K562 (cell line): ENCODE results near the gene CD101. TPM values are rescaled to one million over a fixed set of nuclear protein-coding genes. Genes with fewer than 3 reads are reported as not detected.

Source experiments
- ARID1B ChIP-seq: fragments of 450-650 bp; IDR thresholded peaks from 2 replicates; pipeline ENCODE4 v1.6.1; 2016; ENCODE audit warnings: antibody characterized with exemption, mild to moderate bottlenecking, inconsistent platforms
- CBFA2T3 ChIP-seq: fragments of 450-650 bp; IDR thresholded peaks from 2 replicates; pipeline ENCODE4 v1.6.1; 2017
- DDX20 ChIP-seq: fragments of 450-650 bp; IDR thresholded peaks from 2 replicates; pipeline ENCODE4 v1.6.1; 2016; ENCODE audit warnings: missing genetic modification characterization, low read depth, mild to moderate bottlenecking, missing compliant biosample characterization, moderate library complexity
- ELF4 ChIP-seq: fragments of 450-650 bp; formaldehyde crosslinking; IDR thresholded peaks from 2 replicates; pipeline ENCODE4 v1.4.0; 2022; ENCODE audit warnings: missing genetic modification characterization
- FOXM1 ChIP-seq, 2 experiments: fragments of 450-650 bp in 1 of 2; sonication (generic) in 1 of 2; formaldehyde crosslinking in 1 of 2; IDR thresholded peaks; 2 replicates each; pipeline versions ENCODE4 v1.6.1 to v1.9.0; 2017 to 2022; ENCODE audit warnings: low read depth in 2 of 2, mild to moderate bottlenecking in 2 of 2, missing genetic modification reagents in 1 of 2, moderate library complexity in 1 of 2
- KAT8 ChIP-seq: fragments of 450-650 bp; IDR thresholded peaks from 2 replicates; pipeline ENCODE4 v1.6.1; 2016; ENCODE audit warnings: low read depth, mild to moderate bottlenecking
- NFIX ChIP-seq: fragments of 250-450 bp; sonication (Bioruptor Pico); IDR thresholded peaks from 2 replicates; pipeline ENCODE4 v1.4.0; 2020; ENCODE audit warnings: low read depth, mild to moderate bottlenecking, moderate library complexity
- POLR2H ChIP-seq: IDR thresholded peaks from 2 replicates; pipeline ENCODE4 v1.6.1; 2016; ENCODE audit warnings: missing genetic modification characterization, low read depth, mild to moderate bottlenecking, control low read depth, missing compliant biosample characterization, moderate library complexity
- PRMT5 ChIP-seq: sonication (generic); formaldehyde crosslinking; IDR thresholded peaks from 2 replicates; pipeline ENCODE4 v1.5.0; 2020; ENCODE audit warnings: missing genetic modification reagents
- RHOXF2B ChIP-seq: fragments of 250-450 bp; sonication (Bioruptor Pico); conservative IDR thresholded peaks from 2 replicates; pipeline ENCODE4 v1.5.1; 2021
- SOX6 ChIP-seq: fragments of 450-650 bp; IDR thresholded peaks from 2 replicates; pipeline ENCODE4 v1.6.1; 2014; ENCODE audit warnings: mild to moderate bottlenecking
- ZBTB17 ChIP-seq: fragments of 450-650 bp; formaldehyde crosslinking; IDR thresholded peaks from 2 replicates; pipeline ENCODE4 v1.4.0; 2020; ENCODE audit warnings: mild to moderate bottlenecking
- ZBTB8A ChIP-seq: fragments of 450-650 bp; IDR thresholded peaks from 2 replicates; pipeline ENCODE4 v1.6.1; 2018; ENCODE audit warnings: mild to moderate bottlenecking, moderate library complexity; ENCODE audit not compliant: partially characterized antibody
- ZKSCAN1 ChIP-seq: fragments of 150-350 bp; IDR thresholded peaks from 2 replicates; pipeline ENCODE4 v1.6.1; 2016; ENCODE audit warnings: low read depth, low read length
- ZKSCAN3 ChIP-seq: fragments of 250-450 bp; sonication (Bioruptor Pico); IDR thresholded peaks from 2 replicates; pipeline ENCODE4 v1.4.0; 2020
- ZNF347 ChIP-seq: fragments of 450-650 bp; formaldehyde crosslinking; IDR thresholded peaks from 2 replicates; pipeline ENCODE4 v1.4.0; 2020; ENCODE audit warnings: low read depth, mild to moderate bottlenecking, moderate library complexity
- ZNF76 ChIP-seq: fragments of 250-450 bp; sonication (Bioruptor Pico); IDR thresholded peaks from 2 replicates; pipeline ENCODE4 v1.4.0; 2020; ENCODE audit warnings: mild to moderate bottlenecking, moderate library complexity, borderline replicate concordance
- ZSCAN32 ChIP-seq: fragments of 450-650 bp; formaldehyde crosslinking; IDR thresholded peaks from 2 replicates; pipeline ENCODE4 v1.4.0; 2020; ENCODE audit warnings: mild to moderate bottlenecking, moderate library complexity
- polyA plus RNA-seq, 8 experiments: library from polyadenylated mRNA; depleted of rRNA in 4 of 8; stranded (reverse) in 5 of 8; unstranded in 3 of 8; fragments of >200 nt; fragmentation: Nextera tagmentation in 2 of 8; fragmentation: Illumina TruSeq in 1 of 8; extraction: Ambion mirVana in 2 of 8; extraction: Trizol in 1 of 8; gene quantifications; 2 replicates each; pipeline versions ENCODE4 v1.2.1 to v1.2.3, GENCODE V29; 2011 to 2014; ENCODE audit warnings: inconsistent platforms in 1 of 8, missing spikeins in 1 of 8
- total RNA-seq, 7 experiments: library from RNA; depleted of rRNA in 6 of 7; stranded (reverse); fragments of >200 nt in 6 of 7; fragmentation: Illumina TruSeq in 2 of 7; extraction: Trizol in 2 of 7; gene quantifications; 2 replicates each; pipeline versions ENCODE4 v1.2.1 to v1.2.3, GENCODE V29; 2011 to 2021; ENCODE audit warnings: low replicate concordance in 1 of 7
- TF ChIP-seq, protein P1 (sequence below), 2 experiments: fragments of 450-650 bp in 1 of 2; sonication (generic) in 1 of 2; formaldehyde crosslinking in 1 of 2; IDR thresholded peaks in 1 of 2; conservative IDR thresholded peaks in 1 of 2; 2 replicates each; pipeline versions ENCODE4 v1.6.1 to v1.8.1; 2016 to 2023; ENCODE audit warnings: mild to moderate bottlenecking in 2 of 2, moderate library complexity in 2 of 2, inconsistent platforms in 1 of 2, missing genetic modification reagents in 1 of 2
- TF ChIP-seq, protein P2 (sequence below), 2 experiments: fragments of 450-650 bp; IDR thresholded peaks; 2 replicates each; pipeline ENCODE4 v1.6.1; 2018; ENCODE audit warnings: mild to moderate bottlenecking in 2 of 2, low read depth in 1 of 2; ENCODE audit not compliant: partially characterized antibody in 2 of 2
- TF ChIP-seq, protein P3 (sequence below): fragments of 250-450 bp; sonication (Bioruptor Pico); IDR thresholded peaks from 2 replicates; pipeline ENCODE4 v1.8.0; 2022; ENCODE audit warnings: moderate library complexity, mild to moderate bottlenecking, inconsistent platforms
- TF ChIP-seq, protein P4 (sequence below): fragments of 450-650 bp; IDR thresholded peaks from 2 replicates; pipeline ENCODE4 v1.6.1; 2016; ENCODE audit warnings: low read depth, mild to moderate bottlenecking, moderate library complexity

The CD101 gene
- total and polyA plus RNA-seq, 9 of the 15 experiments (the other 6 are each of a cell fraction or from before 2014, with no cell fraction given): 0.04 to 1.1 (median 0.20) TPM

DNA sequence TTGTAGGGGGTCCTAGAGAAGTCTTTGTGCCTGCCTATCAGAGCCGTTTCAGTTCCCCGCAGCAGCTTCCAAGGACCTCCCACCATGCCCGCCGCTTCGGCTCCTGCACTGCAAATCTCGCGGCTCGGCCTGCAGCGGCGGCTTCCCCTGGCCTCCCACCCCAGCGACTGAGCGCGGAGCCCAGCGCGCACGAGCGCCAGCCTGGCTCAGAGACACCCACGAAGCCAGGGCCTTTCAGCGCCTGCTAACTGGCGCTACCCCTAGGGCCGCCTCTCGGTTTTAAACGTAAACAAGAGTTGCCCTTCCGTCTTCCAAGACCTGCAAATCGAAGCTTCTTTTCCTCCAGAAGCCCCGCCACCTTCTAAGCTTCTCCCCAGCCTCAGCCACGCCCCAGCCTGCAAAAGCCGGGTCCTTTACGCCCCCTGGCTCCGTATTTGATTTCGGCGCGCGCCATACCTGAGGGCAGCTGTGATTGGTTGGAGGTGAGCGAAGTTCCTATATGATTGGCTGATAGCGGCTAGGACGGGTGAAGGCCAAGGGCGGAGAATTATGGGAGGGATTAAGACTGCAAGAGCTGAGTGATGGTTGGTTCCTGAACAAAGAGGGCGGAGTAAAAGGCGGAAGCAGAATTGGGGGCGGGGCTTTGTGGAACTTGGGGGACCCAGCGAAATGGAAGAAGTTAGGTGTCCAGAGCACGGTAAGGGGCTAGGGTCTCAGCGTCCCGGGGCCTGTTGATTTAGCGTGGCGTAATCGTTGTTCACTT, 58.3 kb downstream of the CD101 start, which contains the start of gene TTF2 (continued):
- TF ChIP-seq, protein P1, sequence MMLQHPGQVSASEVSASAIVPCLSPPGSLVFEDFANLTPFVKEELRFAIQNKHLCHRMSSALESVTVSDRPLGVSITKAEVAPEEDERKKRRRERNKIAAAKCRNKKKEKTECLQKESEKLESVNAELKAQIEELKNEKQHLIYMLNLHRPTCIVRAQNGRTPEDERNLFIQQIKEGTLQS (IDR thresholded peaks at IDR 0.05): no peak
- TF ChIP-seq, protein P1 (CRISPR knock-in tag; conservative IDR thresholded peaks at IDR 0.05): peak; percentile 59; the same call in 1 of the 2 replicates
- no peak for TF ChIP-seq NFIX (CRISPR knock-in tag)
- peak; percentile 25 for TF ChIP-seq ARID1B
- TF ChIP-seq RHOXF2B (CRISPR knock-in tag): no peak
- TF ChIP-seq, protein P2, sequence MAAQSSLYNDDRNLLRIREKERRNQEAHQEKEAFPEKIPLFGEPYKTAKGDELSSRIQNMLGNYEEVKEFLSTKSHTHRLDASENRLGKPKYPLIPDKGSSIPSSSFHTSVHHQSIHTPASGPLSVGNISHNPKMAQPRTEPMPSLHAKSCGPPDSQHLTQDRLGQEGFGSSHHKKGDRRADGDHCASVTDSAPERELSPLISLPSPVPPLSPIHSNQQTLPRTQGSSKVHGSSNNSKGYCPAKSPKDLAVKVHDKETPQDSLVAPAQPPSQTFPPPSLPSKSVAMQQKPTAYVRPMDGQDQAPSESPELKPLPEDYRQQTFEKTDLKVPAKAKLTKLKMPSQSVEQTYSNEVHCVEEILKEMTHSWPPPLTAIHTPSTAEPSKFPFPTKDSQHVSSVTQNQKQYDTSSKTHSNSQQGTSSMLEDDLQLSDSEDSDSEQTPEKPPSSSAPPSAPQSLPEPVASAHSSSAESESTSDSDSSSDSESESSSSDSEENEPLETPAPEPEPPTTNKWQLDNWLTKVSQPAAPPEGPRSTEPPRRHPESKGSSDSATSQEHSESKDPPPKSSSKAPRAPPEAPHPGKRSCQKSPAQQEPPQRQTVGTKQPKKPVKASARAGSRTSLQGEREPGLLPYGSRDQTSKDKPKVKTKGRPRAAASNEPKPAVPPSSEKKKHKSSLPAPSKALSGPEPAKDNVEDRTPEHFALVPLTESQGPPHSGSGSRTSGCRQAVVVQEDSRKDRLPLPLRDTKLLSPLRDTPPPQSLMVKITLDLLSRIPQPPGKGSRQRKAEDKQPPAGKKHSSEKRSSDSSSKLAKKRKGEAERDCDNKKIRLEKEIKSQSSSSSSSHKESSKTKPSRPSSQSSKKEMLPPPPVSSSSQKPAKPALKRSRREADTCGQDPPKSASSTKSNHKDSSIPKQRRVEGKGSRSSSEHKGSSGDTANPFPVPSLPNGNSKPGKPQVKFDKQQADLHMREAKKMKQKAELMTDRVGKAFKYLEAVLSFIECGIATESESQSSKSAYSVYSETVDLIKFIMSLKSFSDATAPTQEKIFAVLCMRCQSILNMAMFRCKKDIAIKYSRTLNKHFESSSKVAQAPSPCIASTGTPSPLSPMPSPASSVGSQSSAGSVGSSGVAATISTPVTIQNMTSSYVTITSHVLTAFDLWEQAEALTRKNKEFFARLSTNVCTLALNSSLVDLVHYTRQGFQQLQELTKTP (IDR thresholded peaks at IDR 0.05; ENCODE audit: low read depth in 1 of 2, partially characterized antibody in 2 of 2): no peak
- 0 out of 2 replicates have a peak, but pooled peaks have one; percentile 39 for TF ChIP-seq ZNF76
- no peak for TF ChIP-seq ZSCAN32 (CRISPR knock-in tag)
- TF ChIP-seq DDX20 (tag): no peak
- peak; percentile 93 for TF ChIP-seq POLR2H (tag)
- TF ChIP-seq ZBTB17 (CRISPR knock-in tag): peak; percentile 72; the same call in 1 of the 2 replicates
- TF ChIP-seq ZNF347 (CRISPR knock-in tag): no peak
- TF ChIP-seq FOXM1 (IDR thresholded peaks at IDR 0.05; ENCODE audit: low read depth): peak; percentile 97
- peak; percentile 94; the same call in 1 of the 2 replicates for TF ChIP-seq FOXM1 (CRISPR knock-in tag; IDR thresholded peaks at IDR 0.05; ENCODE audit: low read depth)
- no peak for TF ChIP-seq KAT8
- 0 out of 2 replicates have a peak, but pooled peaks have one; percentile 5 for TF ChIP-seq CBFA2T3
- no peak for TF ChIP-seq ZBTB8A
- TF ChIP-seq ELF4 (CRISPR knock-in tag): peak; percentile 86; the same call in 1 of the 2 replicates
- no peak for TF ChIP-seq ZKSCAN3 (CRISPR knock-in tag)
- TF ChIP-seq, protein P3, sequence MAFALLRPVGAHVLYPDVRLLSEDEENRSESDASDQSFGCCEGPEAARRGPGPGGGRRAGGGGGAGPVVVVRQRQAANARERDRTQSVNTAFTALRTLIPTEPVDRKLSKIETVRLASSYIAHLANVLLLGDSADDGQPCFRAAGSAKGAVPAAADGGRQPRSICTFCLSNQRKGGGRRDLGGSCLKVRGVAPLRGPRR (CRISPR knock-in tag): no peak
- no peak for TF ChIP-seq PRMT5 (CRISPR knock-in tag)
- TF ChIP-seq, protein P4, sequence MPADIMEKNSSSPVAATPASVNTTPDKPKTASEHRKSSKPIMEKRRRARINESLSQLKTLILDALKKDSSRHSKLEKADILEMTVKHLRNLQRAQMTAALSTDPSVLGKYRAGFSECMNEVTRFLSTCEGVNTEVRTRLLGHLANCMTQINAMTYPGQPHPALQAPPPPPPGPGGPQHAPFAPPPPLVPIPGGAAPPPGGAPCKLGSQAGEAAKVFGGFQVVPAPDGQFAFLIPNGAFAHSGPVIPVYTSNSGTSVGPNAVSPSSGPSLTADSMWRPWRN: peak; percentile 71; the same call in 1 of the 2 replicates
- TF ChIP-seq ZKSCAN1: no peak; the same call in 1 of the 2 replicates
- peak; percentile 11; the same call in 1 of the 2 replicates for TF ChIP-seq SOX6
